PC-3 (cell line): ENCODE results near the gene ZNF701.
"Not testable (repeated sequence)": the region's sequence is repeated elsewhere in the genome, so short reads cannot be mapped to it uniquely, and the experiment has no call there.

ENCODE experiments used
- CTCF ChIP-seq: fragments of 300-600 bp; sonication (generic); conservative IDR thresholded peaks from 2 replicates; pipeline ENCODE4 v1.5.1; 2017; ENCODE audit warnings: antibody characterized with exemption, low read depth, mild to moderate bottlenecking, low read length
- EZH2 ChIP-seq: fragments of 300-600 bp; sonication (generic); IDR thresholded peaks from one replicate; pipeline ENCODE4 v1.6.1; 2017; ENCODE audit warnings: antibody characterized with exemption, mild to moderate bottlenecking, low read length; ENCODE audit not compliant: unreplicated experiment
- EZH2phosphoT487 ChIP-seq: fragments of 300-600 bp; sonication (generic); IDR thresholded peaks from 2 replicates; pipeline ENCODE4 v1.6.1; 2018; ENCODE audit warnings: mild to moderate bottlenecking, antibody characterized with exemption, low read length, borderline replicate concordance

DNA sequence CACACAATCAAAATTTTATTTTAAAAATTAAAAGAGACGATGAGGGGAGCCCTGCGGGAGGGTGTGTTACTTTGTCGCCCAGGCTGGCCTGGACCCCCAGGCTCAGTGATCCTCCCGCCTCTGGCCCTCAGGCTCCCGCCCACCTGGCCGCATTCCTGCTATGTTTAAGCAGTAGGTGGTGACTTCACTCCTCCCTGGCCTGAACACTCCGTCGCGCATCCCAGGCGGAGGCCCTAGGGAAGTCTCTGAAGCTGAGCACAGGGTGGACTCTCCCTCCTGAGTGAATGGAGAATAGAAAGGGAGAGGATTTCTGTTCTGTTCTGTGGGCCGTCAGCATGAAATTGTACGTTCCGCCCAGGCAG lies 468 bp upstream of the ZNF701 start:
- TF ChIP-seq CTCF, EZH2, EZH2phosphoT487: not testable (repeated sequence)
